Endothelial cell of umbilical vein (primary cell): ENCODE data around the gene MAPK1IP1L.

Experiments used
- CTCF ChIP-seq, 2 donors: IDR thresholded peaks; 1 replicate in 1 of 2; 2 replicates in 1 of 2; pipeline ENCODE4 v1.5.1; 2011; ENCODE audit warnings: low read length in 2 of 2, mild to moderate bottlenecking in 2 of 2, moderate library complexity in 2 of 2, control low read depth in 1 of 2, inconsistent platforms in 1 of 2, low read depth in 1 of 2; ENCODE audit not compliant: insufficient read depth in 1 of 2; ENCODE audit errors: extremely low read depth in 1 of 2
- EZH2 ChIP-seq: IDR thresholded peaks from 2 replicates; pipeline ENCODE4 v1.6.1; 2012; ENCODE audit warnings: borderline replicate concordance, low read depth, mild to moderate bottlenecking, moderate library complexity, low read length, inconsistent platforms; ENCODE audit not compliant: severe bottlenecking
- FOS ChIP-seq: IDR thresholded peaks from 2 replicates; pipeline ENCODE4 v1.6.1; 2011; ENCODE audit warnings: mild to moderate bottlenecking, low read length, moderate library complexity, borderline replicate concordance; ENCODE audit not compliant: insufficient read depth
- POLR2A ChIP-seq: IDR thresholded peaks from 2 replicates; pipeline ENCODE4 v1.6.1; 2012; ENCODE audit warnings: low read depth, mild to moderate bottlenecking, control low read depth, low read length
- POLR2AphosphoS5 ChIP-seq: IDR thresholded peaks from 2 replicates; pipeline ENCODE4 v1.6.1; 2012; ENCODE audit warnings: low read depth, mild to moderate bottlenecking, control low read depth, low read length, moderate library complexity; ENCODE audit not compliant: insufficient read depth

GRCh38 chr14:55111122-55111708 lies 59.8 kb downstream of the MAPK1IP1L start:
- TF ChIP-seq FOS, result no peak
- TF ChIP-seq CTCF (IDR thresholded peaks at IDR 0.05; ENCODE audit: extremely low read depth in 1 of 2, insufficient read depth in 1 of 2, low read depth in 1 of 2, low read length in 2 of 2), result no peak
- no peak for TF ChIP-seq EZH2
- TF ChIP-seq POLR2A, result no peak
- no peak for TF ChIP-seq POLR2AphosphoS5
